ENCODE results near the gene SLF1.

Gene SLF1

GRCh38 chr5:94698197-94698596, 79.7 kb downstream of the SLF1 start:
- intact Hi-C loops (cut with DNase I; ENCODE audit: low total_unique reads): no loop called here
- H3K9me3 ChIP-seq: no peaks in the 10 kb centered on the region
- TF ChIP-seq CTCF (IDR thresholded peaks at IDR 0.05): no peak

GRCh38 chr5:94699562-94699961, 81.1 kb downstream of the SLF1 start:
- Histone ChIP-seq H3K27me3 (no peaks in the 10 kb centered on the region), H3K9me3 (no peaks in the 10 kb centered on the region), H3K36me3 (peaks cover 0 to 6% (median 3%) of the 10 kb centered on the region in 3 donors), H3K27ac (no peak overlapping the region), H3K4me1 (no peaks in the 10 kb centered on the region), H3K4me3 (no peak overlapping the region)
- intact Hi-C loops (cut with DNase I; ENCODE audit: low total_unique reads): no loop called here
- TF ChIP-seq CTCF (IDR thresholded peaks at IDR 0.05): no peak
- no peak for DNase-seq

More at GRCh38 chr5:94698197-94698596, 79.7 kb downstream of the SLF1 start:
- Histone ChIP-seq H3K4me1 (no peaks in the 10 kb centered on the region), H3K27me3 (no peaks in the 10 kb centered on the region), H3K27ac (no peak overlapping the region), H3K4me3 (no peak overlapping the region), H3K36me3 (peaks cover 0 to 7% (median 3%) of the 10 kb centered on the region in 3 donors)
- DNase-seq: no peak

- no peak for TF ChIP-seq CTCF (IDR thresholded peaks at IDR 0.05)
- intact Hi-C loops (cut with DNase I; ENCODE audit: low total_unique reads): no loop called here
- DNase-seq: no peak
- Histone ChIP-seq H3K9me3 (no peaks in the 10 kb centered on the region), H3K27me3 (no peaks in the 10 kb centered on the region), H3K27ac (no peak overlapping the region), H3K4me1 (no peaks in the 10 kb centered on the region), H3K36me3 (peaks cover 0 to 3% (median 0%) of the 10 kb centered on the region in 3 donors), H3K4me3 (no peak overlapping the region)
Measured at GRCh38 chr5:94700592-94700991, 82.1 kb downstream of the SLF1 start.

- intact Hi-C loops (cut with DNase I; ENCODE audit: low total_unique reads): no loop called here
- no peak overlapping the region for H3K27ac ChIP-seq
- no peaks in the 10 kb centered on the region for H3K4me1 ChIP-seq
- DNase-seq: no peak
- no peaks in the 10 kb centered on the region for H3K9me3 ChIP-seq
- peaks cover 0 to 3% (median 0%) of the 10 kb centered on the region in 3 donors for H3K36me3 ChIP-seq
- H3K27me3 ChIP-seq: no peaks in the 10 kb centered on the region
- H3K4me3 ChIP-seq: no peak overlapping the region
- TF ChIP-seq CTCF (IDR thresholded peaks at IDR 0.05): no peak
Measured at GRCh38 chr5:94702729-94703128, 84.3 kb downstream of the SLF1 start.

- no peaks in the 10 kb centered on the region for H3K4me1 ChIP-seq
- no peak for DNase-seq
- H3K4me3 ChIP-seq: no peak overlapping the region
- intact Hi-C loops (cut with DNase I; ENCODE audit: low total_unique reads): no loop called here
- H3K27ac ChIP-seq: no peak overlapping the region
- TF ChIP-seq CTCF (IDR thresholded peaks at IDR 0.05): no peak
- peaks cover 0 to 3% (median 0%) of the 10 kb centered on the region in 3 donors for H3K36me3 ChIP-seq
- H3K9me3 ChIP-seq: no peaks in the 10 kb centered on the region
- H3K27me3 ChIP-seq: no peaks in the 10 kb centered on the region
Measured at GRCh38 chr5:94705427-94705826, 87.0 kb downstream of the SLF1 start.

GRCh38 chr5:94707359-94707758, 88.9 kb downstream of the SLF1 start:
- no peak for TF ChIP-seq CTCF (IDR thresholded peaks at IDR 0.05)
- no peaks in the 10 kb centered on the region for H3K4me1 ChIP-seq
- H3K27me3 ChIP-seq: no peaks in the 10 kb centered on the region
- H3K9me3 ChIP-seq: no peaks in the 10 kb centered on the region
- no peak overlapping the region for H3K27ac ChIP-seq
- peaks cover 0 to 9% (median 0%) of the 10 kb centered on the region in 3 donors for H3K36me3 ChIP-seq
- no peak overlapping the region for H3K4me3 ChIP-seq
- intact Hi-C loops (cut with DNase I; ENCODE audit: low total_unique reads): no loop called here
- no peak for DNase-seq
